Tibial nerve (tissue), 3 donors: ENCODE data around the gene COL4A2.

Experiments used
- CTCF ChIP-seq, 5 experiments: fragments of 200-600 bp in 3 of 5; fragments of 450-650 bp in 2 of 5; sonication (generic) in 3 of 5; IDR thresholded peaks; one replicate each; pipeline ENCODE4 v1.5.1; 2016 to 2019; ENCODE audit warnings: antibody characterized with exemption in 5 of 5, mild to moderate bottlenecking in 3 of 5, moderate library complexity in 2 of 5
- POLR2A ChIP-seq, 2 donors: fragments of 450-650 bp; IDR thresholded peaks; one replicate each; pipeline ENCODE4 v1.6.1; 2017; ENCODE audit warnings: antibody characterized with exemption in 2 of 2, mild to moderate bottlenecking in 2 of 2, moderate library complexity in 2 of 2

GRCh38 chr13:110447058-110447511 is 140.0 kb downstream of the COL4A2 start:
- TF ChIP-seq CTCF (IDR thresholded peaks at IDR 0.05) (no peak), POLR2A (IDR thresholded peaks at IDR 0.05) (no peak)
